Cardiac muscle cell (in vitro differentiated cells and primary cell): Measurements from ENCODE around the gene SLC25A21. TPM values are rescaled to one million over a fixed set of nuclear protein-coding genes. Genes with fewer than 3 reads are reported as not detected.
"Not testable (repeated sequence)": the region's sequence is repeated elsewhere in the genome, so short reads cannot be mapped to it uniquely, and the experiment has no call there.

ENCODE experiments used
- DNase-seq, 2 donors: peaks; one replicate each; pipeline versions ENCODE4 v3.0.0 to v3.0.0-alpha.2; 2010 to 2017; ENCODE audit warnings: low read depth in 1 of 2, low spot score in 1 of 2
- H3K27ac ChIP-seq: fragments of 200-600 bp; sonication (generic); 2 replicates; pipeline ENCODE4 v1.5.1; 2016
- H3K27me3 ChIP-seq: fragments of 200-600 bp; sonication (generic); 2 replicates; pipeline ENCODE4 v1.6.0; 2016; ENCODE audit warnings: control low read depth
- H3K36me3 ChIP-seq: fragments of 200-600 bp; sonication (generic); 2 replicates; pipeline ENCODE4 v1.5.1; 2016; ENCODE audit warnings: control low read depth
- H3K4me1 ChIP-seq: fragments of 200-600 bp; sonication (generic); 2 replicates; pipeline ENCODE4 v1.8.1; 2017; ENCODE audit warnings: low read depth, mild to moderate bottlenecking, mixed run types
- H3K4me3 ChIP-seq: fragments of 200-600 bp; sonication (generic); 2 replicates; pipeline ENCODE4 v1.5.1; 2016; ENCODE audit warnings: mild to moderate bottlenecking
- H3K9me3 ChIP-seq: fragments of 200-600 bp; sonication (generic); 2 replicates; pipeline ENCODE4 v1.5.1; 2017; ENCODE audit warnings: low read depth, mild to moderate bottlenecking, control low read depth
- CTCF ChIP-seq: IDR thresholded peaks from 2 replicates; pipeline ENCODE4 v1.5.1; 2012; ENCODE audit warnings: low read depth, mild to moderate bottlenecking, low read length
- polyA plus RNA-seq: library from polyadenylated mRNA; unstranded; fragments of >200 nt; fragmentation: Nextera tagmentation; extraction: Ambion mirVana; gene quantifications from 2 replicates; pipeline ENCODE4 v1.2.1, GENCODE V29; 2016
- total RNA-seq: library from RNA; depleted of rRNA; stranded (reverse); fragments of >200 nt; gene quantifications from 2 replicates; pipeline ENCODE4 v1.2.3, GENCODE V29; 2016

The SLC25A21 gene
- total and polyA plus RNA-seq, 2 experiments from 2014 or later, result 0.63 to 8.4 TPM

- Histone ChIP-seq H3K27me3 (no peaks in the 10 kb centered on the region), H3K36me3 (no peaks in the 10 kb centered on the region), H3K9me3 (no peaks in the 10 kb centered on the region), H3K27ac (no peak overlapping the region), H3K4me1 (no peaks in the 10 kb centered on the region), H3K4me3 (no peak overlapping the region)
- no peak for DNase-seq
- TF ChIP-seq CTCF, result no peak
These were observed 309.1 kb downstream of the SLC25A21 start for GRCh38 chr14:36863271-36863670.

DNA sequence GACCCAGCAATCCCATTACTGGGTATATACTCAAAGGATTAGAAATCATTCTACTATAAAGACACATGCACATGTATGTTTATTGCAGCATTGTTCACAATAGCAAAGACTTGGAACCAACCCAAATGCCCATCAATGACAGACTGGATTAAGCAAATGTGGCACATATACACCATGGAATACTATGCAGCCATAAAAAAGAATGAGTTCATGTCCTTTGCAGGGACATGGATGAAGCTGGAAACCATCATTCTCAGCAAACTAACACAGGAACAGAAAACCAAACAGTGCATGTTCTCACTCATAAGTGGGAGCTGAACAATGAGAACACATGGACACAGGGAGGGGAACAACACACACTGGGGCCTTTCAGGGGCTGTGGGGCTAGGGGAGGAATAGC, 310.2 kb downstream of the SLC25A21 start:
- not testable (repeated sequence) for H3K27ac ChIP-seq, H3K4me1 ChIP-seq, H3K9me3 ChIP-seq, H3K36me3 ChIP-seq, DNase-seq, H3K27me3 ChIP-seq, H3K4me3 ChIP-seq

DNA sequence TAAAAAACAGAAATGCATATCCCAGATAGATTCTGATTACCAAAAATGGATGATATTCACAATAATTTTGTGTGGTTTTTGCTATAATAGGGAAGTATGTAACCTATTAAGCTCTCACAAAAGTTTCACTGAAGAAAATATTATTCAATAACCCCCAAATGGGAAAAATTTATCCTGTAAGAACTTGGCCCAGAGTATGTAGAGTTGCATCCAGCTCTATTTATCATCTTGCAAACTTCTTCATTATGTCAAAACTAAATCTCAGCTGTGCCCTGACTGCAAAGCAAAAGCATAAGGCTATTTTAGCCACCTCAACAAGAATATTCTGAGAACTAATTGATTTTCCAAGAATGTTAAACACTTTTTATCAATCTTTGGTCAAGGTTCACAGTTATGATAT, 311.6 kb downstream of the SLC25A21 start:
- Histone ChIP-seq H3K4me3 (no peak overlapping the region), H3K27me3 (no peaks in the 10 kb centered on the region), H3K27ac (no peak overlapping the region), H3K9me3 (no peaks in the 10 kb centered on the region), H3K36me3 (no peaks in the 10 kb centered on the region), H3K4me1 (no peaks in the 10 kb centered on the region)
- no peak for TF ChIP-seq CTCF
- DNase-seq, result no peak

DNA sequence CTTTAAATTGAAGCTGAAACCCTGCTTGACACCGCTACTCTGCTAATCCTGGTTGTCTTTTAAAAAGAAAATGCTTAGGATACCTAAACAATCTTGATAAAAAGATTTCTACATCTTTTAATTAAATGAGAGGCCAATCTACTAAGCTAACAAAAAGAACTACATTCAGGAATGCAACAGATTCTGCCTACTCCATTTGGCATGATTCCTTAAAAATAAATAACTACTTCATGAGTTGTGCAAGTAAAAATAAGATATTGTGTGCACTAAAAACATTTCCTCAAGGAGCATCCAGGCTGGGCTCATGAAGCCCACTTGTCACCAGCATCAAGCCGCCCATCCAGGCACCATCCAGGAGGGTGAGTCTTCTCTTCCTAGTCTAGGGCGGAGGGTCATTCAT, 313.3 kb downstream of the SLC25A21 start:
- H3K27ac ChIP-seq, result no peak overlapping the region
- no peak for TF ChIP-seq CTCF
- H3K27me3 ChIP-seq, result no peaks in the 10 kb centered on the region
- no peak for DNase-seq
- H3K9me3 ChIP-seq, result no peaks in the 10 kb centered on the region
- H3K36me3 ChIP-seq, result no peaks in the 10 kb centered on the region
- no peaks in the 10 kb centered on the region for H3K4me1 ChIP-seq
- H3K4me3 ChIP-seq, result no peak overlapping the region

GRCh38 chr14:36857842-36858445, 314.5 kb downstream of the SLC25A21 start:
- Histone ChIP-seq H3K27me3 (no peaks in the 10 kb centered on the region), H3K9me3 (no peaks in the 10 kb centered on the region), H3K27ac (no peak overlapping the region), H3K4me3 (no peak overlapping the region), H3K36me3 (no peaks in the 10 kb centered on the region), H3K4me1 (no peaks in the 10 kb centered on the region)
- DNase-seq, result no peak
- TF ChIP-seq CTCF, result no peak

GRCh38 chr14:36857136-36857535, 315.3 kb downstream of the SLC25A21 start:
- no peaks in the 10 kb centered on the region for H3K36me3 ChIP-seq
- no peaks in the 10 kb centered on the region for H3K9me3 ChIP-seq
- no peaks in the 10 kb centered on the region for H3K4me1 ChIP-seq
- no peak for TF ChIP-seq CTCF
- no peak for DNase-seq
- no peak overlapping the region for H3K27ac ChIP-seq
- H3K4me3 ChIP-seq, result no peak overlapping the region
- no peaks in the 10 kb centered on the region for H3K27me3 ChIP-seq
